A673 (cell line): ENCODE measurements around the gene CDC37L1. TPM values are rescaled to one million over a fixed set of nuclear protein-coding genes. Genes with fewer than 3 reads are reported as not detected.

Experiments used
- BruUV-seq: library from RNA; stranded (reverse); fragments of 400-500 nt; replicated peaks from 2 replicates; lab custom pipeline; 2021; lab: Mats Ljungman, UMichigan
- CTCF ChIA-PET: fragments of 300-600 bp; sonication (Branson Sonifier 250); formaldehyde crosslinking; loops from one replicate; lab custom pipeline; 2022; ENCODE audit warnings: antibody characterized with exemption; lab: Charles Lee
- POLR2A ChIA-PET: fragments of 300-600 bp; sonication (Branson Sonifier 250); formaldehyde crosslinking; loops from one replicate; lab custom pipeline; 2022; ENCODE audit warnings: antibody characterized with exemption; ENCODE audit not compliant: low non-redundant PET; lab: Charles Lee
- DNase-seq: peaks from one replicate; pipeline ENCODE4 v3.0.0-alpha.2; 2015; ENCODE audit warnings: low spot score
- H3K27ac ChIP-seq: fragments of 200-600 bp; sonication (generic); 2 replicates; pipeline ENCODE4 v1.5.1; 2016; ENCODE audit warnings: mixed run types, low read depth, mild to moderate bottlenecking, mixed read lengths, antibody characterized with exemption, low read length; ENCODE audit not compliant: poor library complexity, severe bottlenecking
- H3K27me3 ChIP-seq: fragments of 200-600 bp; sonication (generic); replicated peaks from 2 replicates; pipeline ENCODE4 v1.6.1; 2017; ENCODE audit warnings: mixed run types, low read depth, mild to moderate bottlenecking, mixed read lengths, antibody characterized with exemption, low read length; ENCODE audit not compliant: insufficient read depth, poor library complexity
- H3K36me3 ChIP-seq: fragments of 200-600 bp; sonication (generic); 2 replicates; pipeline ENCODE4 v1.6.1; 2016; ENCODE audit warnings: mixed run types, mild to moderate bottlenecking, mixed read lengths, antibody characterized with exemption, low read length; ENCODE audit not compliant: insufficient read depth, poor library complexity, severe bottlenecking
- H3K4me1 ChIP-seq: fragments of 200-600 bp; sonication (generic); 2 replicates; pipeline ENCODE4 v1.6.1; 2017; ENCODE audit warnings: mixed run types, mild to moderate bottlenecking, mixed read lengths, antibody characterized with exemption, low read length; ENCODE audit not compliant: insufficient read depth, poor library complexity, severe bottlenecking
- H3K4me3 ChIP-seq: fragments of 200-600 bp; sonication (generic); 2 replicates; pipeline ENCODE4 v1.5.1; 2016; ENCODE audit warnings: low read depth, mixed run types, mild to moderate bottlenecking, mixed read lengths, low read length; ENCODE audit not compliant: poor library complexity, severe bottlenecking
- H3K9me3 ChIP-seq: fragments of 200-600 bp; sonication (generic); 2 replicates; pipeline ENCODE4 v1.6.1; 2016; ENCODE audit warnings: mixed run types, low read depth, mild to moderate bottlenecking, mixed read lengths, antibody characterized with exemption, low read length; ENCODE audit not compliant: poor library complexity, severe bottlenecking
- EZH2 ChIP-seq: fragments of 200-600 bp; sonication (generic); IDR thresholded peaks from 2 replicates; pipeline ENCODE4 v1.6.1; 2017; ENCODE audit warnings: borderline replicate concordance, low read depth, mild to moderate bottlenecking, mixed read lengths, antibody characterized with exemption, low read length; ENCODE audit not compliant: poor library complexity, severe bottlenecking
- intact Hi-C: fragments of 100-400 bp; cut with micrococcal nuclease; formaldehyde crosslinking; loops from one replicate; pipeline ENCODE4 v1.10.0; 2022; ENCODE audit not compliant: unreplicated experiment
- total RNA-seq: library from RNA; stranded (reverse); gene quantifications from 2 replicates; pipeline ENCODE4 v1.2.3, GENCODE V29; 2021
- TF ChIP-seq, protein P1 (sequence below): fragments of 300-800, 200-600 bp; sonication (generic); conservative IDR thresholded peaks from 2 replicates; pipeline ENCODE4 v1.5.1; 2017; ENCODE audit warnings: low read depth, mild to moderate bottlenecking, antibody characterized with exemption, low read length, moderate library complexity, mixed read lengths

The CDC37L1 gene
- total RNA-seq, 1 experiment from 2014 or later: 28.7 TPM

DNA sequence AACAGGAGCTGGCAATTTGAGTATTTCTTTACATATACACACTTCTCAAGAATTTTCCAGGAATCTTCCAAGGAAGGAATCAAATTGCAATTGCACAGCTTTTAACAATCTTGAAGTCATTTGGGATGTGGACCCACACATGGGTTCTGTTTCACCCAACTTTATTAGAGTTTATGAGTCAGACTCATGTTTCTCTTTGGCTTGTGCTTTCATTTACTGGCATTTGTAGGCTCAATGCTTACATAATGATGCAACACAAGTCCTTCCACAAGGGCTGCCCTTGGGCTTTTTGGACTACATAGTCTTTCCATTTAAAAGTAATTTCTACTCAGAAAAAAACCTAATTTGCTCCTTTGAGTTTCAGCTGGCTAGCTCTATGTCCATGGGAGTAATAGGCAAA lies 4.6 kb upstream of the CDC37L1 start:
- Histone ChIP-seq H3K27ac (no peak overlapping the region), H3K9me3 (no peaks in the 10 kb centered on the region), H3K4me1 (peaks cover 12% of the 10 kb centered on the region), H3K27me3 (no peaks in the 10 kb centered on the region), H3K36me3 (no peaks in the 10 kb centered on the region), H3K4me3 (no peak overlapping the region)
- ChIA-PET POLR2A (no interaction called here), CTCF (no interaction called here)
- TF ChIP-seq EZH2: no peak
- TF ChIP-seq, protein P1, sequence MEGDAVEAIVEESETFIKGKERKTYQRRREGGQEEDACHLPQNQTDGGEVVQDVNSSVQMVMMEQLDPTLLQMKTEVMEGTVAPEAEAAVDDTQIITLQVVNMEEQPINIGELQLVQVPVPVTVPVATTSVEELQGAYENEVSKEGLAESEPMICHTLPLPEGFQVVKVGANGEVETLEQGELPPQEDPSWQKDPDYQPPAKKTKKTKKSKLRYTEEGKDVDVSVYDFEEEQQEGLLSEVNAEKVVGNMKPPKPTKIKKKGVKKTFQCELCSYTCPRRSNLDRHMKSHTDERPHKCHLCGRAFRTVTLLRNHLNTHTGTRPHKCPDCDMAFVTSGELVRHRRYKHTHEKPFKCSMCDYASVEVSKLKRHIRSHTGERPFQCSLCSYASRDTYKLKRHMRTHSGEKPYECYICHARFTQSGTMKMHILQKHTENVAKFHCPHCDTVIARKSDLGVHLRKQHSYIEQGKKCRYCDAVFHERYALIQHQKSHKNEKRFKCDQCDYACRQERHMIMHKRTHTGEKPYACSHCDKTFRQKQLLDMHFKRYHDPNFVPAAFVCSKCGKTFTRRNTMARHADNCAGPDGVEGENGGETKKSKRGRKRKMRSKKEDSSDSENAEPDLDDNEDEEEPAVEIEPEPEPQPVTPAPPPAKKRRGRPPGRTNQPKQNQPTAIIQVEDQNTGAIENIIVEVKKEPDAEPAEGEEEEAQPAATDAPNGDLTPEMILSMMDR: no peak
- no peak for DNase-seq
- no TSS peak for BruUV-seq
- intact Hi-C loops: no loop called here

DNA sequence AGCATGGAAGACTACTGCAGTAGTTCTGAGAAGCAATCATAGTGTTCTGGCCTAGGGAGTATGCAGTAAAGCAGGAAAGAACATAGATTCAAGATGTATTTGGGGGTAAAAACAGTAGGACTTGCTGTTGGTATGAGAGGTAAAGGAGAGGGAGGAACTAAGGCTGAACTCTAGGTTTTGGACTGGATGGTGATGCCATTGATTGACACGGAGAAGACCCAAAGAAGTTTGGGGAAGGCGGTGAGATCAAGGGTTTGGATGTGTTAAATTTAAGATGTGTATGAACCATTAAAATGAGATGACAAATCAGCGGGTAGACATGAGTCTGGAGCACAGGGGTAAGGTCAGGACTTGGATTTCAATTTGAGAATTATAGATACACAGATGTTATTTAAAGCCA lies 2.0 kb upstream of the CDC37L1 start:
- intact Hi-C loops: no loop called here
- BruUV-seq: no TSS peak

DNA sequence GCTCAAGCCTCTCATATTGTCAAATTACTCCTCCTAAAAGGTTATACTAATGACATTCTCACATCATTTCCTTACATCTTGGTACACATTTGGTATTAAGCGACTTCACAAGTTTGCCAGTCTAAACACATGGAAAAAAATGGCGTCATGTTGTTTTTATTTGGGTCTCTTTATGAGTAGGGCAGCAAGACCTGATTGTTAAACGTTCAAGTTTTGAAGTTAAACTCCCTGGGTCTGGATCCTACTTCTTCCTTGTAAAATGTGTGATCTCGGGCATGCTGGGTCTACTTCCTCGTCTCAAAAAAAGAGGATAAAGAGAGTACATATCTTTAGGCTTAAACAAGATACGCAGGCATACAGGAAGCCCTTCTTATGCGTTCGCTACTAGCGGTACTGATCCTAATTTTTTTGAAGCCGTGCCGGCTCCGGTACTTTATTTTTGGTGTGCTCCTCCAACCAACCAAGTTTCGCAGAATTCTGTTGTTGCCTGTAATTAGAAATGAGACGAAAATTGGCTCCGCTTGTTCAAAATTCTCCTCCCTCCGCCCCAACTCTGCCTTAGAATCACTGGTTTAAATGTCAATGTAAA lies 596 bp upstream of the CDC37L1 start:
- ChIA-PET CTCF (interaction anchor here (0.7 kb wide), 1 partner anchor 1152 kb away, joined by 5 read pairs; no protein-coding TSS in a partner anchor), POLR2A (interaction anchor here (1.0 kb wide), 2 partner anchors 13 to 22 kb away, joined by 3 to 10 read pairs; no protein-coding TSS in a partner anchor)
- DNase-seq: peak; percentile 62
- TSS peak; percentile 97 for BruUV-seq
- Histone ChIP-seq H3K27me3 (no peaks in the 10 kb centered on the region), H3K4me3 (peak overlapping the region; percentile 83), H3K4me1 (peaks cover 20% of the 10 kb centered on the region), H3K9me3 (no peaks in the 10 kb centered on the region), H3K36me3 (no peaks in the 10 kb centered on the region), H3K27ac (peak overlapping the region; percentile 98)
- intact Hi-C loops: loop anchor here (1.0 kb wide), 1 partner anchor 16 kb away; the partner anchor contains the start of gene PLPP6
- TF ChIP-seq EZH2: no peak
- TF ChIP-seq, protein P1: no peak

More for the DNA sequence above, 2.0 kb upstream of the CDC37L1 start:
- Histone ChIP-seq H3K4me3 (no peak overlapping the region), H3K4me1 (peaks cover 12% of the 10 kb centered on the region), H3K27me3 (no peaks in the 10 kb centered on the region), H3K9me3 (no peaks in the 10 kb centered on the region), H3K36me3 (no peaks in the 10 kb centered on the region), H3K27ac (peak overlapping the region; percentile 98)
- POLR2A ChIA-PET: interaction anchor here (0.6 kb wide), 1 partner anchor 21 kb away, joined by 17 read pairs; no protein-coding TSS in a partner anchor
- CTCF ChIA-PET: interaction anchor here (0.7 kb wide), 1 partner anchor 65 kb away, joined by 6 read pairs; no protein-coding TSS in a partner anchor
- TF ChIP-seq EZH2: no peak
- TF ChIP-seq, protein P1: no peak
- DNase-seq: no peak
